Stomach (tissue), 9 donors: Measurements from ENCODE around the gene TM4SF4. TPM values are rescaled to one million over a fixed set of nuclear protein-coding genes. Genes with fewer than 3 reads are reported as not detected.

ENCODE experiments used
- DNase-seq, 2 donors: peaks; one replicate each; pipeline versions ENCODE4 v3.0.0 to v3.0.0-alpha.2; 2013 to 2019
- H3K27ac ChIP-seq, 5 donors: fragments of 200-600 bp in 4 of 5; sonication (generic) in 4 of 5; one replicate each; pipeline ENCODE4 v1.5.1; 2013 to 2019; ENCODE audit warnings: mild to moderate bottlenecking in 1 of 5, moderate library complexity in 1 of 5
- H3K27me3 ChIP-seq, 3 donors: fragments of 200-600 bp; sonication (generic); one replicate each; pipeline ENCODE4 v1.5.1; 2017 to 2019; ENCODE audit warnings: mixed run types in 1 of 3
- H3K36me3 ChIP-seq, 4 donors: fragments of 200-600 bp; sonication (generic); 1 replicate in 3 of 4; 2 replicates in 1 of 4; pipeline ENCODE4 v1.5.1; 2016 to 2019
- H3K4me1 ChIP-seq, 4 donors: fragments of 200-600 bp; sonication (generic); one replicate each; pipeline ENCODE4 v1.5.1; 2016 to 2019
- H3K4me3 ChIP-seq, 4 donors: fragments of 200-600 bp; sonication (generic) in 3 of 4; one replicate each; pipeline ENCODE4 v1.5.1; 2016 to 2019; ENCODE audit warnings: mild to moderate bottlenecking in 1 of 4
- H3K9me3 ChIP-seq, 4 donors: fragments of 200-600 bp; sonication (generic); one replicate each; pipeline ENCODE4 v1.5.1; 2016 to 2019
- CTCF ChIP-seq, 7 experiments: fragments of 450-650 bp in 4 of 7; fragments of 200-600 bp in 3 of 7; sonication (generic) in 3 of 7; IDR thresholded peaks; one replicate each; pipeline ENCODE4 v1.5.1; 2016 to 2019; ENCODE audit warnings: antibody characterized with exemption in 7 of 7, control low read depth in 2 of 7, mild to moderate bottlenecking in 1 of 7
- EP300 ChIP-seq: sonication (generic); formaldehyde crosslinking; IDR thresholded peaks from one replicate; pipeline ENCODE4 v1.6.1; 2017; ENCODE audit warnings: antibody characterized with exemption
- POLR2A ChIP-seq, 4 donors: fragments of 450-650 bp; IDR thresholded peaks; one replicate each; pipeline ENCODE4 v1.6.1; 2016; ENCODE audit warnings: antibody characterized with exemption in 4 of 4, control low read depth in 2 of 4, mild to moderate bottlenecking in 1 of 4, moderate library complexity in 1 of 4
- POLR2AphosphoS5 ChIP-seq, 3 donors: sonication (generic); formaldehyde crosslinking; IDR thresholded peaks; one replicate each; pipeline ENCODE4 v1.6.1; 2016; ENCODE audit warnings: antibody characterized with exemption in 3 of 3
- WGBS, 5 donors: extraction: QIAGEN DNeasy Blood & Tissue Kit in 3 of 5; methylation state at CpG; one replicate each; pipeline versions ENCODE4 v1.1.5 to v1.1.7; 2013 to 2018; 5-methylcytosine and 5-hydroxymethylcytosine counted together
- intact Hi-C: fragments of 100-400 bp; cut with DNase I; formaldehyde crosslinking; loops from one replicate; pipeline ENCODE4 v1.15.1; 2023; ENCODE audit warnings: low total_unique reads
- polyA plus RNA-seq, 3 donors: library from polyadenylated mRNA; stranded (reverse); fragments of 200-250 nt; gene quantifications; one replicate each; pipeline ENCODE4 v1.2.3, GENCODE V29; 2013
- total RNA-seq, 5 donors: library from RNA; depleted of rRNA; stranded (reverse); fragments of >200 nt; gene quantifications; one replicate each; pipeline versions ENCODE4 v1.1.0 to v1.2.3, GENCODE V29; 2014 to 2016
- donor health status: healthy with polysubstance abuse.
- donor health status: Bipolar disorder and iron deficiency.
- donor health status: healthy.

Gene TM4SF4
- total and polyA plus RNA-seq, 8 donors = 1.4 to 40.8 (median 9.9) TPM; not detected in 1

GRCh38 chr3:149464542-149465328 is 9.8 kb upstream of the TM4SF4 start:
- no peak for DNase-seq
- WGBS, 5 donors = 88 to 93% (median 91%) methylated on average over 27 to 31 of the region's 31 CpGs

GRCh38 chr3:149465351-149465883 is 9.1 kb upstream of the TM4SF4 start:
- 64 to 70% (median 66%) methylated on average over 10 of the region's 10 CpGs for WGBS, 5 donors
- no peak for DNase-seq
- Histone ChIP-seq H3K4me1 (peaks cover 0 to 28% (median 15%) of the 10 kb centered on the region in 4 donors), H3K4me3 (no peak overlapping the region), H3K36me3 (no peaks in the 10 kb centered on the region), H3K9me3 (no peaks in the 10 kb centered on the region), H3K27ac (no peak overlapping the region), H3K27me3 (no peaks in the 10 kb centered on the region)
- TF ChIP-seq CTCF (IDR thresholded peaks at IDR 0.05) (no peak), POLR2AphosphoS5 (IDR thresholded peaks at IDR 0.05) (no peak), POLR2A (IDR thresholded peaks at IDR 0.05) (no peak), EP300 (no peak)
- intact Hi-C loops = no loop called here

More at GRCh38 chr3:149464542-149465328, 9.8 kb upstream of the TM4SF4 start:
- Histone ChIP-seq H3K4me1 (peaks cover under 1 to 35% (median 19%) of the 10 kb centered on the region in 4 donors), H3K9me3 (no peaks in the 10 kb centered on the region), H3K4me3 (no peak overlapping the region), H3K27me3 (no peaks in the 10 kb centered on the region), H3K27ac (no peak overlapping the region), H3K36me3 (no peaks in the 10 kb centered on the region)
- TF ChIP-seq EP300 (no peak), CTCF (IDR thresholded peaks at IDR 0.05) (no peak), POLR2AphosphoS5 (IDR thresholded peaks at IDR 0.05) (no peak)
- intact Hi-C loops = no loop called here

GRCh38 chr3:149466192-149466591 is 8.3 kb upstream of the TM4SF4 start:
- H3K27me3 ChIP-seq = no peaks in the 10 kb centered on the region
- 74 to 91% (median 85%) methylated on average over 4 of the region's 4 CpGs for WGBS, 5 donors
- H3K4me3 ChIP-seq = no peak overlapping the region
- H3K9me3 ChIP-seq = no peaks in the 10 kb centered on the region
- intact Hi-C loops = no loop called here
- H3K27ac ChIP-seq = peak overlapping the region in 1 of 5 donors; percentile 29
- peaks cover 0 to 23% (median 13%) of the 10 kb centered on the region in 4 donors for H3K4me1 ChIP-seq
- no peaks in the 10 kb centered on the region for H3K36me3 ChIP-seq
- DNase-seq = peak in 1 of 2 donors; percentile 51
- TF ChIP-seq POLR2A (IDR thresholded peaks at IDR 0.05) (no peak), POLR2AphosphoS5 (IDR thresholded peaks at IDR 0.05) (no peak), EP300 (no peak), CTCF (IDR thresholded peaks at IDR 0.05) (no peak)

GRCh38 chr3:149468504-149469212 is 5.8 kb upstream of the TM4SF4 start:
- no peak for TF ChIP-seq POLR2A (IDR thresholded peaks at IDR 0.05)
- TF ChIP-seq POLR2AphosphoS5 (IDR thresholded peaks at IDR 0.05) = peak in 2 of 3 donors; percentile 59 to 85
- TF ChIP-seq EP300 = no peak
- intact Hi-C loops = no loop called here
- H3K36me3 ChIP-seq = no peaks in the 10 kb centered on the region
- 30 to 61% (median 40%) methylated on average over 2 of the region's 2 CpGs for WGBS, 5 donors
- H3K4me1 ChIP-seq = peaks cover 20 to 47% (median 33%) of the 10 kb centered on the region in 4 donors
- H3K9me3 ChIP-seq = no peaks in the 10 kb centered on the region
- DNase-seq = peak; percentile 69 to 75
- H3K27ac ChIP-seq = peak overlapping the region; percentile 56 to 87 (median 83)
- H3K27me3 ChIP-seq = no peaks in the 10 kb centered on the region
- H3K4me3 ChIP-seq = no peak overlapping the region
